Measurements from ENCODE around the gene MTPN.

The MTPN gene

DNA sequence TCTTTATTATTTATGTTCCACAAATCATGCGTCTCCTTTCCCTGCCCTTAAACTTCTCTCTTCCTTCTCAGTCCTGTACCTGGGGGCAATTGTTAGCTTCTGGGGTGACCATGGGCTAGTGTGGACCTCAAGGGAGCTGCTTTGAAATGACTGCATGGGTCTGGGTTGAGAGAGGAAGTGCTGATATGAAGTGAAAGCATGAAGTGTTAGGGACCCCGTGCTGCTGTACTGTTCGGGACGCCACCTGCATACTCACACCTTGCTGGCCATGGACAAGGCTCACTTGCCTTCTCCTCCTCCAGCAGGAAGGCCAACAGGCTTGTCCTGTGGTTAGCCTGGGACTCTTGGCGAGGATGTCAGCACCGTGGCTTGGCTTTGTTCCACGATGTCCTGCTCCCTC is 56.7 kb downstream of the MTPN start:
- no peak for DNase-seq

DNA sequence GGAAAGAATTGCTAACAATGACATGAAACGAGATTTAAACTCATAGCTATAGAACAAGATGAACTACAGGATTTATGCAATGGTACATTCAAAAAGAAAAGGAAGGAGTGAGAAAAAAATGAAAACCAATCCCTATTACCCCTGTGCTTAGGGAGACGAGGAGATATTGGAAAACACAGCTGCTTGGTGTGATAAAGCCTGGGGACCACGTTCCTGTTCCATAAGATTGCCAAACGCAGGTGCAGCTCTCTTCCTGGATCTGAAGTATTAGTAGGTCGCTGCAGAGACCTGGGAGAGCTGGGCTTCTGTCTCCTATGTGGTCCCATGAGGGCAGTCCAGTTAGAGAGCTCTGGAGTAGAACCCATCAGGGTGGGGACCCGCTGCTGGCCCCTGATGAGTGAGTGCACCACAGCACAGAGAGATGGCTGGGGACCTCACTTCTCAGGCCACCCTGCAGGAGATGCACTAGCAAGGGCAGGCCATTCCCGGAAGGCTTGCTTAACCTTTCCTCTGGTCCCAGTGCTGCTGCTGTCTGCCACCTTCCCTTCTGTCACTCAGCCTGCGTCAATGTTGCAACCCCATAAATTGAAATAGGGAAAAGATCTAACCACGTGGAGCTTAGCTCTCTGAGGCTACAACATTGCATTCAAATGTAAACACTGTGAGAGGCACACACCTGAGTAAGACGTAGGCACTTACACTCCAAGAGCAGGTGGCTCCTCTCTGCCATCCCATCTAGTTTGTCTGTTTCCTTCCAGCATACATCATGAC is 57.9 kb downstream of the MTPN start:
- DNase-seq: no peak

DNA sequence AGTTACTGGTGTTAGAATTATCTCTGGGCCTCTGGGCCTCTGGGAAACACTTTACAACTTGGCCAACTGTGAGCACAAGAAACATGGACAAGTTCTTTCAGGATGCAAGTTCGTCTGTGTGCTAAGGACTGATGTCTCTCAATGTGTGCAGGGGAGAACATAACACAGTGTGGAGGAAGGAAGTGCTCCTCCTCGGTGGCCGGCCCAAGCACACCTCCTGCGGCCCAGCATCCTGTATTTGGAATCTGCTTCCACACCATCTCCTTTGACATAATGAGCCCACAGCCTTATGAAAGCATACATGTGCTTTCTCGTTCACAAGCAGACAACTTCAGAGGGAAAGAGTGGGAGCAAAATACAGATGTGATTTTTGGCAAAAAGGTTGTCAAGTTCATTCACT is 59.0 kb downstream of the MTPN start:
- no peak for DNase-seq

DNA sequence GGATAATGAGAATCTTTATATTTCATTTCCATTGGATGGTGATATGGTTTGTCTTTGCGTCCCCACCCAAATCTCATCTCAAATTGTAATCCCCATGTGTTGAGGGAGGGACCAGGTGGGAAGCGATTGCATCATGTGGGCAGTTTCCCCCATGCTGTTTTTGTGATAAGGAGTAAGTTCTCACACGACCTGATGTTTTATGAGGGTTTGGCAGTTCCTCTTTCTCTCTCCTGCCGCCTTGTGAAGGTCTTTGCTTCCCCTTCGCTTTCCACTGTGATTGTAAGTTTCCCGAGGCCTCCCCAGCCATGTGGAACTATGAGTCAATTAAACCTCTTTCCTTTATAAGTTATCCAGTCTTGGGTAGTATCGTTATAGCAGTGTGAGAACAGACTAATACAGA is 59.4 kb downstream of the MTPN start:
- DNase-seq: no peak

DNA sequence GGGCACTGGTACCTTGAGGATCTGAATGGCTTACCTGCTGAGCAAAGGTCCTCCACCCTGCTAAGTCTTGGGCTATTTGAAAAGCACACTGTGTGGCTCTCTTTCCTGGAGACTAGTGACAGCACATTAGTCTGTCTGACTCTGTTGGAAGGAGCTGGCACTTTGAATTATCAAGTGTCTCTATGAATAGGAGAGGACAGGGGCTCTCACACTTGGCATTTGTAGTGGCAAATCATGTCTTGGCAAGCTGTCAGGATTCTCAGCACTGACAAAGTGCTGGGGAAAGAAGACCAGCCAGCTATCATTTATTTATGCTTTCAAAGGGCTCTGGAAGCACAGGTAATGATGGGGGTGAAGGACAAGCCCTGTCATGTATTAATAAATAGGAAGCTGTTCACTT is 62.8 kb downstream of the MTPN start:
- no peak for DNase-seq

DNA sequence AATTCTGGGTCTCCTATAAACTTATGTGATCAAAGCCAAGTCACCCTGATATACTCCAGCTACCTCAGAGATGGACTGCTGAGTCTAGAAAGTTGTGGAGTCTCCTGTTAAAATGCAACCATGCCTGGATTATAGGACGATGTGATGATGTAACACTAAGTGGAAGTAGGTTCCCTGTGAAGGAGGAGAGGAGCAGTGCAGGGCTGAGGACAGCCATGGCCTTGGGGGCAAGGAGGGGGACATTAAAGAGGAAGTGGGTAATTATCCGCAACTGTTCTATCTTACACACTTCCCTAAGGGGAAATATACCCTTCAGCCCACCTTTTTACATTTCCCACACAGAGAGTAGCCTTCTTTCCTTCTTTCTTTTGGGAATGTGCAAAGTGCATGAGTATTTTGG is 63.8 kb downstream of the MTPN start:
- no peak for DNase-seq

DNA sequence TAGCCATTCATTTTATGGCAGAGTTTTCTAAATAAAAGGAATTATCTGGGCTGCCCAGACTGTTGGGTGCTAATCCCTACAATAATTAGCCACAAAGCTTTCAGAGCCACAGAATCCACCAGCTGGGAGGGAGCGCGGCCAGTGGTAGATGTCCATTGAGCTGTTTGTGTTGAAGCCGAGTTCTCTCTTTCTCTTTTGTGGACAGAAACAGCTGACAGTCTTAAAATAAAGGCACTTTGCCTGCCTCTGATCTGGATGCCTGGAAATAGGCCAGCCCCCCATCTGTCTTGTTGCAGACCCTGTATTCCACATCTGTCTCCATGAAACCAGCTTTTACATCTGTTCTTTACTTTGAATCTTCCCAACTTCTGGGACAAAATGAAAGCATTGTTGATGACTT is 66.1 kb downstream of the MTPN start:
- DNase-seq: no peak

DNA sequence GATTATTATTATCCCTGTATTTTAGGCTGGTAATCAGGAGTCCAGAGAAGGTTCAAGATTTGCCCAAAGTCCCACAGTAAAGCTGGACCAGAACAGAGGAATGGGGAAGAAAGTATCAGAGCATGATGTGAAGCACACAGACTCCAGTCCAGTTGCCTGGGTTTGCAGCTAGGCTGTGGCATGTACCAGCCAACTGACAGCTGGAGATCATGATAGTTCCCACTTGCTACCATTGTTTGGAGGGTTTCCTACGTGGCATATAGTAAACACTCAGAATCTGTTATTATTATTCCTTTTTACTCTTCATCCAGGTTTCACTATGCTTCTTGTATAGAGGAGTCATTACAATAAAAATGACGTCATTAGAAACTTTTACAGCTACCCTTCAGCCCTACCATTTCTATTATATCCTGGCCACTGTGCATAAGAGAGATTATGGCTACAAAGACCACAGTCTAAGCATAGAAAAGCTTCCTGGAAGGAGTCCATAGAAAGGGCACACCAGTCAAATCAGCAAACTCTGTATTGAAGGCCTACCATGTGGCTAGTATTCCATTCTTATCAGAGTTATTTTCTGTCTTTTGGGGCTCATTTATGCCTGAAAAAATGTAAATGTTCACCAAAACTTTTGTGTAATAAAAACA is 66.6 kb downstream of the MTPN start:
- no peak for DNase-seq

DNA sequence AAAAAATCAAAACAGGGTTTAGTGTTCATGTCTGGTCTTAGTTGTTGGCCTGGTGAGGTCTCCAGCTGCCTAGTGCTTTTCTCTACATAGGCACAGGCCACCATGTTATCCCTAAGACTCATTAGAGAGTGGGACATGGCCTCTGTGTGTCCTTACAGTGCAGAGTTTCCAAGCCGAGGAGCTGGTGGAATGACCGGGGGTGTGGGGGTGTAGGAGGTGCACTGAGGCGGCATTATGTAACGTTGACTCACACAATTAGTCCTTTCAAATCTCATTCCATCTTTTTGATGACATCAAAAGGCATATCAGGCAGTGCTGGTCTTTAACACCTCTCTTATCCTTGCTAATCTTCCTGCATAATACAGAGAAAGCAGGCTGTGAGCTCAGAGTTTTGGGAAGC is 71.3 kb downstream of the MTPN start:
- no peak for DNase-seq

DNA sequence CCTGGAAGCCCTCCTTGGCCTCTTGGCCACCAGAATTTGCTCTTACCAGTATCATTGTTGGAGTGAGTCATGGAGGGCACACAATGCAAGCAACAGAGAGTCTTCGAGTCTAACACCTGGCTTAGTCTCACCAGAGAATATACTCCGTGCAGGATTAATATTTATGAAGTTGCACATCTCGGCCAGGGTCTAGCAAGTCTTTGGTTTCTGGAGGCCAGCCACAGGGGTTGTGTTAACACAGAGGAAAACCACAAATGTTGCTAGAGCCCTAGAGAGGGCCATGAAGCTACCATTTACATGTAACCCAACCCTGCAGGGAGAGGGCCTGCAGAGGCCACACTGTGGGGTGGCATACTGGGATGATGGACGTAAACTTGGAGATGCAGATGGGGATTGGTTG is 71.8 kb downstream of the MTPN start:
- DNase-seq: no peak

DNA sequence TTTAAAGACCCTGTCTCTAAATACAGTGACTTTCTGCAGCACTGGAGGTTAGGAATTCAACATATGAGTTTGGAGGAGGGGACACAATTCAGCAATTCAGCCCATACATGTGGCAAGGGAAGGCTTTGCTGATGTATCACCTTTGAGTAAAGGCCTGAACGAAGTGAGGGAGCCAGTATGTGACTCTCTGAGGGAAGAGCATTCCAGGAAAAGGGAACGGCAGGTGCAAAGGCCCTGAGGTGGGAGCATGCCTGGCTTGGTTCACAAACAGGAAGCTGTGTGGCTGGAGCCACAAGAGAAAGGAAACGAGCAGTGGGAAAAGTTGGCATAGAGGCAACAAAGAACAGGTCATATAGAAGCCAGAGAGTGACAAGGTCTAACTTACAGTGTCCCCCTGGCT is 72.9 kb downstream of the MTPN start:
- no peak for DNase-seq

DNA sequence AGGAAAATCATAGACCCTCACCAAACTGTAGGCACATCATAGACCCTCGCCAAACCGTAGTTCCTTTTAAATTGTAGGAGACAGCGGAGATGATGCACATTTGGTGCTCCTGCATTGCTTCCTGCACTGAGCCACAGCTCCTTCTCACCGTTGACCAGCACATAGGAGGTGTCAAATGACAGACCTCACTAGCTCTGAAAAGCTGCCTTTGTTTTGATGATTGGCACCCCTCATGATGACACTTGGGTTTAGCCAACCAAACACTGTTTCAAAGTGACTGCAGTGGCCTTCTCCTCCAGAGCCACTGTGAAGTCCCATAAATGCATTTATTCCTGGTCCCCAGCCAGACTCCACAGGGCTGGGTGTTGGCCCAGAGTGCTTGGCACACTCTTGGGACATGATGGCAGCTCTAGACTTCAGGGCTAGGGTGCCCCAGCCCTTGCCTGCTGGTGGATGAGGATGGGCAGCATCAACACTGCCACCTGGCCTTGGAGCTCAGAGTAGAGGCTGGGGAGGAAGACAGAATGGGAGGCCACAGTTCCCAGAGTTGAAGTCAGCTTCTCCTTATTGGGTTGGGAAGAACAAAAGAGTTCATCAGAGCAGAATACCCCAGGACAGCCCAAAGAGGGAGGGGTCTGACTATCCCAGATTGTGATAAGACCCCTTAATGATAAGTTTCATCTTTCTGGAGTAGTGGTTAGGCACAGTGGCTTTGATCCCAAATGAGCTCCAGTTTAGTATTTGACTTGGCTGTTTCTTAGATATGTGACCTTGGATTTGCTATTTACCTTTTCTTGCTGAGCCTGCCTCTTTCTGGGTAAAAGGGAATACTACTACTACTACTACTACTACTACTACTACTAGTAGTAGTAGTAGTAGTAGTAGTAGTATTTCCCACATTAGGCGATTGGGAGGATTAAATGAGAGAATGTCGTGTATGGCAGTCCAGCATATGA is 75.3 kb downstream of the MTPN start:
- DNase-seq: no peak

DNA sequence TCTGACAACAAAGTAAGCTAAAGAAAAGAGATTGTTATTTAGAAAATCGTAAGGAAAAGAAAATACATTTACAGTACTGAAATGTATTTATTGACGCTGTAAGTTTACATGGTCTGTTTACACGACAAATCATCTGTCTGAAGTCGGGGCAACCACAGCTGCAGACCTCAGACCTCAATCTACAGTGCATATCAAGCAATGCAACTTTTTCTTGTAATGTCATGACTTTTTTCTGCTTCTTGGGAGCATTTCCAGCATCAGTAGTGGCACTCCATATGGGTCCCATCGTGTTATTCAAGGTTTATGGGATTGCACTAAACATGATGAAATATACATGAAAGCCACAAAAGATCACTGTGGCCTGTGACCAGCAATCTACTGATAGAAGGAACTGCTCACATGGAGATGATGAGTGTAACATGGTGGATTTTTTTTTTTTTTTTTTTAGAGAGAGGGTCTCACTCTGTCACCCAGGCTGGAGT is 77.1 kb downstream of the MTPN start:
- no peak for DNase-seq

DNA sequence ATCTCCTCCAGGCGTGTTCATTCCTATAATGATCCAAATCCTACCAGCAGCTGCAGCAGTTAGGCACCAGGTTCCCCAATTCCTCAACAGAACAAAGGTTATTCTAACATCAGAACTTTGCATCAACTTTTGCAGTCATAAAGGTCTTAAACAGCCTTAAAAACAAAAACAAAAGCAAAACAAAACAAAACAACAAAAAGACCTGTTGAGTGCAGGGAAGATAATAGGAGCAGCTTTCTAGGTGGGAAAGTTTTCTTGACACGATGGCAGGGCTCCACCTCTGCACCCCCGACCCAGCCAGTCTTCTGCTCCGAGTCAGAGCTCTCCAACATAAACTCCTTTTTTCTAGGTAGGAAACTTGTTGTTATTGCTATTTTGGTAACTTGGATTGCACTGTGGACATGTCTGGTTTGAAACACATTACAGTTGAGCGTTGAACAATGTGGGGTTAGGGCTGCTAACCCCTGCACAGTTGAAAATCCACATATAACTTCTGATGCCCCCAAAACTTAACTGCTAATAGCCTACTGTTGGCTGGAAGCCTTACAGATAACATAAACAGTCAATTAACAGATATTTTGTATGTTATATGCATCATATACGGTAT is 77.6 kb downstream of the MTPN start:
- no peak for DNase-seq

DNA sequence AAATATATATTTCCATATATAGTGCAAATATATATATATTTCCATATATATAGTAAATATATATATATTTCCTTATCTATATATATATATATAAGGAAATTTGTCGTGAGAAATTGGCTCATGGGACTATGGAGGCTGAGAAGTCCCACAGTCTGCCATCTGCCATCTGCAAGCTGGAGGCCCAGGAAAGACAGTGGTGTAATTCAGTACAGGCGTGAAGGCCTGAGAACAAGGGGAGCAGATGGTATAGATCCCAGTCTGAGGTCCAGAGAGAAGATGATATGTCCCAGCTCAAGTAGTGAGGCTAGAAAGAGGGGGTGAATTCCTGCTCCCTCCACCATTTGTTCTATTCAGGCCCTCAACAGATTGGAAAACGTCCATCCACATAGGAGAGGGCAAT is 78.9 kb downstream of the MTPN start:
- DNase-seq: no peak

DNA sequence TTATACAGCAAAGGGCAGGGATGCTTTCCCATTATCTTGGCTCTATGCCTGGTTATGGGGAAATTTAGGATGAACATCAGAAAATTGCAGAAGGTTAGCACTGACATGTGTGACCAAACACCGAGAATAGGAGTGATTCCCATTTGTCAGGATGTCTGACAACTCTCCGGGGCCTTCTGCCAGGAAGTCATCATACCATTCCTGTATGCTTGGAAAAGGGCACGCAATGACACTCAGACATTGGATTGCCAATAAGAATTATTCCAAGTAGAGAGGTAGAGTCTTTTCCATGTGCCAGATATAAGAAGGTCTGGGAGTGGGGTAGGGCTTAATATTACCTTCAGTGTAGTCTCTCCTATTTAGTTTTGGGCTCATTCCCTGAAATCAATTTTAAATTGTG is 82.3 kb downstream of the MTPN start:
- DNase-seq: no peak

DNA sequence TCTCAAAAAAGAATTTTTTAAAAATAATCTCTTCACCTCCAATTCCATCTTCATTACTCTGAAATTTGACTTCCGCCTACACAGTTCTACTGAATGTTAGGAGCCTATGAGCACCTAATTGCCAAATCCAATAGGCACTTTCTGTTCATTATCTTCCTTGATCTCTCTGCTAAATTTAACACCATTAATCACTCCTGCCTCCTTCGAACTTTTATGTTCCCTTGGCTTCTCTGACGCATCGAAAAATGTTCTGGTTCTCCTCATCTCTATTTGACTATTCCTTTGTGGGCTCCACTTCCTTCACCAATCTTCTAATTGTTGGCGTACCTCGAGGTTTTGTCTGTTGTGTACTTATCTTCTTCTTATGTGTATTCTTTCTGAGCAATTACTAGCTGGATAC is 87.3 kb downstream of the MTPN start:
- DNase-seq: no peak

DNA sequence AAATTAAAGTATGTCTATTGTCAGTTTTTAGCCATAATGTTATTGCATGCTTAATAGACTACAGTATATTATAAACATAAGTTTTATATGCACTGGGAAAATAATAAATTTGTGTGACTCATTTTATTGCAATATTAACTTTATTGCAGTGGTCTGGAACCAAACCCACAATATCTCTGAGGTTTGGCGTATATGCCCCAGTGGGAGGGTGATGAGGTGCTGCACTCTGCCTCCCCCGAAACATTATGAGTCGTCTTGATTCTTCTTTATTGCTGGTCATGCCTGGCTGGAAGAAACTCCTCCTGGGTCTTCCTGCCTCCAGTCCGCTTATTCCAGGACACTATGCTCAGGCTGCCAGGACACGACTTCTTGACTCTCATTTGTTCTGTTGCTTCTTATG is 88.4 kb downstream of the MTPN start:
- no peak for DNase-seq

DNA sequence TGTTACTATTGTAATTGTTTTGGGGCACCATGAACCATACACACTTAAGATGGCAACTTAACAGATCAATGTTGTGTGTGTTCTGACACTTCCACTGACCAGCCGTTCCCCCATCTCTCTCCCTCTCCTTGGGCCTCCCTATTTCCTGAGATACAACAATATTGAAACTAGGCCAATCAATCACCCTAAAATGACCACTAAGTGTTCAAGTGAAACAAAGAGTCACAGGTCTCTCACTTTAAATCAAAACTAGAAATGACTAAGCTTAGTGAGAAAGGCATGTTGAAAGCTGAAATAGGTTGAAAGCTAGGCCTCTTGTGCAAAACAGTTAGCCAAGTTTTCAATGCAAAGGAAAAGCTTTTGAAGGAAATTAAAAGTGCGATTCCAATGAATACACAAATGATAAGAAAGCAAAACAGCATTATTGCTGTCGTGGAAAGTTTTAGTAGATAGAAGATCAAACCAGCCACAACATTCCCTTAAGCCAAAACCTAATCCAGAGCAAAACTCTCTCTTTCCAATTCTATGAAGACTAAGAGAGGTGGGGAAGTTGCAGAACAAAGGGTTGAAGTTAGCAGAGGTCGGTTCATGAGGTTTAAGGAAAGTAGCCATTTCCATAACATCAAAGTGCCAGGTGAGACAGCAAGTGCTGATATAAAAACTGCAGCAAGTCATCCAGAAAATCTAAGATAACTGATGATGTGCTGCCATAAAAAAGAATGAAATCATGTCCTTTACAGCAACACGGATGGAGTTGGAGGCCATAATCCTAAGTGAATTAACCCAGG is 90.6 kb downstream of the MTPN start:
- peak in 1 of 2 experiments; percentile 7 for DNase-seq

DNA sequence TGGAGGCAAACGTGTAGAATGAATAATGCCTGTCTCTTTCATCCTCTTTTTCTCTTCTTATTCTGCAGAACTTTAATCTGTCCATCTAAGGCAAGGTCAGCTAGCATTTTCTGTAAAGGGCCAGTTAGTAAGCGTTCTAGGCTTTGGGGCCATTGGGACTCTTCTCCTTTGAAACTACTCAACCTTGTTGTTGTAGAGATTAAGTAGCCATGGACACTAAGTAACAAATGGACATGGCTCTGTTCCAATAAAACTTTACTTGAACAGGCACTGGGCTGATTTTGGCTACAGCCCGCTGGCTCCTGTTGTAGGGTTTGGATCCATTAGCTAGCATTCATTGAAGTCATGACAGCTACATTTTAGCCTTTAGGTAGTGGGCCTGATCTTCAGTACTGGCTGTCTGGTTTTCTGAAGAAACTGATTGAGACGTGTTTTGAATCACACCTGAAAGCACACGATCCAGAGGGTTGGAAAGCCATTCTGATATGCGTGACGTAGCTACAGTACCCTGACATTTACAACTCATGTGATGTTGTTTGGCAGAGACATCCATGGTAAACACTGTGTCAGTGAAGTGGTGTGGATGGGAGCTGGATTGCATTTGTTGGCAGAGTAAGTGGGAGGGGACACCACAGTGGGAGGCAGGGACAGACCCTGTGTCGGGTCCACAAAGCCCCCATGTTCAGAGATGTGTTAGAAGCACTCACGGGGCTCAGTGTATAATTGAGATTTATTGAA is 92.5 kb downstream of the MTPN start:
- no peak for DNase-seq

DNA sequence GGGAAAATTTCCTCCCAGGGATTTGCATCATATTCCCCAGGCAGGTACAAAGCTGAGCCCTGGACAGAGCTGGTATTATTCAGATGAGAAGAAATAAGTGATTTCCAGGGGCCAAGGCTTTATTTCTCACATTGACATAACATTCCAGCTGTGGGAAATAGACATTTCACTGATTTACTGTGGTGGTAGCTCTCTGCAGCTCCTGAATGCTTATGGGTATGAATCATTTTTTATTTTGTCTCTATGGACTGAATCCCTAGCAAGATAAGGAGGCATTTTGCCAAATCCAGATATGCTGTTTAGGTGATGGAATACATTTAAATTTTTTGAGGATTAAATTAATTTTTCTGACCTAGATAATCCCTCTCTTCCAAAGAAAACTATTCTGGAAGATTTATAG is 97.9 kb downstream of the MTPN start:
- no peak for DNase-seq

DNA sequence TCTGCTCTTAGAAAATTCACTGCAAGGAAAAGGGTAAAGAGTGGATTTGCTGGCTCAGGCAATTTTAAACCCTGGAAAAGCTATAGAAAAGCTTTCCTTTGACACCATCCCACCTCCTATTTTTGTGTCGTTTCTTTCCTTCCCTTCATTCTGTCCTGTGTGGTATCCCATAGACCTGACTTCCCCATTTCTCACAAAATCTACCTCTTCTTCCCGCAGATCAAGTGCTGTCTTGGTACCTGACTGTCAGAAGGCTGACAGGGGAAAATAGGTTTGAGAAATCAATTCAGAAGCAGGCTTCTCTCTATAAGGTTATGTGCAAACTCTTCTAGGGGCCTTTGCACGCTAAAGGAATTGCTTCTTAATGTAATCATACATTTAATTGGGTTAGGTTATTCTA is 98.9 kb downstream of the MTPN start:
- DNase-seq: no peak
